Uterus (tissue), 4 donors: ENCODE measurements around the gene GIGYF2. TPM values are rescaled to one million over a fixed set of nuclear protein-coding genes. Genes with fewer than 3 reads are reported as not detected.

Source experiments
- DNase-seq, 2 donors: peaks; one replicate each; pipeline ENCODE4 v3.0.0-alpha.2; 2019 to 2020
- H3K27ac ChIP-seq, 2 donors: fragments of 200-600 bp; sonication (generic); 1 replicate in 1 of 2; 2 replicates in 1 of 2; pipeline ENCODE4 v1.5.1; 2016 to 2018
- H3K27me3 ChIP-seq, 2 donors: fragments of 200-600 bp; sonication (generic); one replicate each; pipeline ENCODE4 v1.5.1; 2018 to 2019; ENCODE audit warnings: control low read depth in 1 of 2
- H3K36me3 ChIP-seq, 2 donors: fragments of 200-600 bp; sonication (generic); one replicate each; pipeline ENCODE4 v1.5.1; 2019; ENCODE audit warnings: control low read depth in 1 of 2
- H3K4me1 ChIP-seq, 2 donors: fragments of 200-600 bp; sonication (generic); one replicate each; pipeline ENCODE4 v1.5.1; 2018 to 2019; ENCODE audit warnings: control low read depth in 1 of 2
- H3K4me3 ChIP-seq, 2 donors: fragments of 200-600 bp; sonication (generic); 1 replicate in 1 of 2; 2 replicates in 1 of 2; pipeline ENCODE4 v1.5.1; 2018 to 2019; ENCODE audit warnings: mild to moderate bottlenecking in 1 of 2
- H3K9me3 ChIP-seq, 2 donors: fragments of 200-600 bp; sonication (generic); one replicate each; pipeline ENCODE4 v1.5.1; 2019; ENCODE audit warnings: control low read depth in 1 of 2
- CTCF ChIP-seq, 4 experiments: fragments of 200-600 bp in 2 of 4; fragments of 450-650 bp in 2 of 4; sonication (generic) in 2 of 4; IDR thresholded peaks; one replicate each; pipeline ENCODE4 v1.5.1; 2016 to 2019; ENCODE audit warnings: antibody characterized with exemption in 4 of 4, mild to moderate bottlenecking in 2 of 4, moderate library complexity in 1 of 4
- POLR2A ChIP-seq, 2 donors: fragments of 450-650 bp; IDR thresholded peaks; one replicate each; pipeline ENCODE4 v1.6.1; 2016; ENCODE audit warnings: antibody characterized with exemption in 2 of 2, mild to moderate bottlenecking in 1 of 2, moderate library complexity in 1 of 2
- intact Hi-C: fragments of 100-400 bp; cut with DNase I; formaldehyde crosslinking; loops from one replicate; pipeline ENCODE4 v1.15.1; 2023; ENCODE audit warnings: low total_unique reads
- total RNA-seq, 4 donors: library from RNA; depleted of rRNA in 3 of 4; stranded (reverse); fragments of >200 nt in 3 of 4; gene quantifications; one replicate each; pipeline versions ENCODE4 v1.1.0 to v1.2.4, GENCODE V29; 2014 to 2023
- donor health status: DM: yes; HTN: yes; CAD: no.

The GIGYF2 gene
- total RNA-seq, 4 donors from 2014 or later, result 16.5 to 125 (median 97.3) TPM

GRCh38 chr2:232748038-232748437, 50.9 kb downstream of the GIGYF2 start:
- no peaks in the 10 kb centered on the region for H3K27me3 ChIP-seq
- no peak for DNase-seq
- intact Hi-C loops, result no loop called here
- H3K36me3 ChIP-seq, result no peaks in the 10 kb centered on the region
- no peaks in the 10 kb centered on the region for H3K9me3 ChIP-seq
- H3K27ac ChIP-seq, result no peak overlapping the region
- TF ChIP-seq POLR2A (IDR thresholded peaks at IDR 0.05), result no peak
- TF ChIP-seq CTCF (IDR thresholded peaks at IDR 0.05), result no peak
- H3K4me1 ChIP-seq, result no peaks in the 10 kb centered on the region
- H3K4me3 ChIP-seq, result no peak overlapping the region

- intact Hi-C loops, result no loop called here
- Histone ChIP-seq H3K36me3 (no peaks in the 10 kb centered on the region), H3K9me3 (no peaks in the 10 kb centered on the region), H3K27ac (no peak overlapping the region), H3K4me3 (no peak overlapping the region), H3K4me1 (no peaks in the 10 kb centered on the region), H3K27me3 (no peaks in the 10 kb centered on the region)
- DNase-seq, result no peak
- TF ChIP-seq POLR2A (IDR thresholded peaks at IDR 0.05), result no peak
- no peak for TF ChIP-seq CTCF (IDR thresholded peaks at IDR 0.05)
Measured at GRCh38 chr2:232749331-232749730, 52.2 kb downstream of the GIGYF2 start.

GRCh38 chr2:232750135-232750671, 53.1 kb downstream of the GIGYF2 start:
- H3K27me3 ChIP-seq, result no peaks in the 10 kb centered on the region
- no peaks in the 10 kb centered on the region for H3K36me3 ChIP-seq

DNA sequence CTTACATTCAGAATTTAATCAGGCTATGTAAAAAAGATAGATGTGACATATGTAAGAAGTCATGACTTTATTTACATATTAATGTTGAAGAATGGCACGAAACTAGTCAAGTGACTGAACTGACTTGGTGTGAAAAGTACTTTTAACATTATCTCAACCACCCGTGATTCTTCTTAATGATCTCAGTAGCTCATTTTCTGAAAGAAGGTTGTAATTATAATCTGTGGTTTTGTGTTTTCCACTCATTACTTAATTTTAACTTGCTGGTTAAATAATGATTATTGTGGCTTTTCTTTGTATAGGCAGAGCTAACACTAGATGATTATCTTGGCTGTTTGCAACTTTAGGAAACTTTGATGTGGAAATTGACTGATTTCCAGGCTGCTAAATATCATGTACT, 60.8 kb downstream of the GIGYF2 start:
- no peaks in the 10 kb centered on the region for H3K36me3 ChIP-seq
- no peak for DNase-seq
- no peaks in the 10 kb centered on the region for H3K27me3 ChIP-seq
- TF ChIP-seq POLR2A (IDR thresholded peaks at IDR 0.05) (no peak), CTCF (IDR thresholded peaks at IDR 0.05) (no peak)
- H3K9me3 ChIP-seq, result no peaks in the 10 kb centered on the region
- H3K4me1 ChIP-seq, result no peaks in the 10 kb centered on the region
- intact Hi-C loops, result no loop called here
- no peak overlapping the region for H3K27ac ChIP-seq
- no peak overlapping the region for H3K4me3 ChIP-seq

More at GRCh38 chr2:232750135-232750671, 53.1 kb downstream of the GIGYF2 start:
- no peak overlapping the region for H3K27ac ChIP-seq
- no peaks in the 10 kb centered on the region for H3K9me3 ChIP-seq
- H3K4me3 ChIP-seq, result no peak overlapping the region
- DNase-seq, result no peak
- intact Hi-C loops, result no loop called here
- H3K4me1 ChIP-seq, result no peaks in the 10 kb centered on the region
- TF ChIP-seq POLR2A (IDR thresholded peaks at IDR 0.05) (no peak), CTCF (IDR thresholded peaks at IDR 0.05) (no peak)

DNA sequence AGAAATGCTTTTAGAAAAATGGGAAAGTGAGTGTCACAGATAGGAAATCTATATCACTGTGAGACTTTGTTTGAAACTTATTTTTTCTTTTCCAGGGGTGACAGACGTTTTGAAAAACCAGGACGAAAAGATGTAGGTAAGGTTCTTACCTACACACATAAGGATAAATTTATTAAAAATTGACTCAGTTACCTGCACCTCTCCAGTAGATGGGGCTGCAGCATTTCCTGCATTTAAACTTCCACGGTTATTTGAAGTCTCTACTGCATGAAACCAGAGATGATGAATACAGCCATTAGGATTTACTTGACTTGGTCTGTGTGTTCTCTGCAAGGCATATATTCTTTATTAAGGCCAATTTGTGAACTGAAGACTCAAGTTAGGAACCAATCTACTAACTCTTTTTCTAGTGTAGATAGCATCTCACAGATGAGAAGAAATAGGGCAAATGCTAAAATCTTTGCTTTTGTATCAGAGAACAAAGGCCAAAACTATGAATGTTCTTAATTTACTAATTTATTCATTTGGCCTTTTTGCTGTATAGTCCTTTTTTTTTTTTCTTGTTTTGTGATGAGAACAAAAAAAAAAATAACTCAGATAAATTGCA, 64.3 kb downstream of the GIGYF2 start:
- H3K36me3 ChIP-seq, result no peaks in the 10 kb centered on the region
- no peak overlapping the region for H3K4me3 ChIP-seq
- DNase-seq, result no peak
- no peaks in the 10 kb centered on the region for H3K4me1 ChIP-seq
- H3K27me3 ChIP-seq, result no peaks in the 10 kb centered on the region
- H3K27ac ChIP-seq, result no peak overlapping the region
- H3K9me3 ChIP-seq, result no peaks in the 10 kb centered on the region
- intact Hi-C loops, result no loop called here
- peak in 2 of 4 experiments; percentile 19 to 27 for TF ChIP-seq CTCF (IDR thresholded peaks at IDR 0.05)
- no peak for TF ChIP-seq POLR2A (IDR thresholded peaks at IDR 0.05)
